Measurements from ENCODE around the gene CDHR3. TPM values are rescaled to one million over a fixed set of nuclear protein-coding genes. Genes with fewer than 3 reads are reported as not detected.

Gene CDHR3
- total RNA-seq, 1 donor from 2014 or later, result 50.8 TPM

- Mint-ChIP-seq H3K27me3 (ENCODE audit: unreplicated experiment) (peaks cover 8% of the 10 kb centered on the region), H3K4me3 (ENCODE audit: unreplicated experiment) (no peak overlapping the region), H3K9me3 (ENCODE audit: unreplicated experiment) (no peaks in the 10 kb centered on the region), H3K36me3 (ENCODE audit: unreplicated experiment) (no peaks in the 10 kb centered on the region), H3K4me1 (ENCODE audit: low read depth, unreplicated experiment) (peaks cover 21% of the 10 kb centered on the region), H3K27ac (ENCODE audit: unreplicated experiment) (no peak overlapping the region)
- no peak for DNase-seq
- TF ChIP-seq CTCF (IDR thresholded peaks at IDR 0.05; ENCODE audit: partially characterized antibody, unreplicated experiment), result no peak
Observed at GRCh38 chr7:105990727-105991453, 27.8 kb downstream of the CDHR3 start.

GRCh38 chr7:105992905-105993304, 29.8 kb downstream of the CDHR3 start:
- Mint-ChIP-seq H3K9me3 (ENCODE audit: unreplicated experiment) (no peaks in the 10 kb centered on the region), H3K4me1 (ENCODE audit: low read depth, unreplicated experiment) (peaks cover 17% of the 10 kb centered on the region), H3K27me3 (ENCODE audit: unreplicated experiment) (peaks cover 8% of the 10 kb centered on the region), H3K27ac (ENCODE audit: unreplicated experiment) (no peak overlapping the region), H3K36me3 (ENCODE audit: unreplicated experiment) (no peaks in the 10 kb centered on the region), H3K4me3 (ENCODE audit: unreplicated experiment) (no peak overlapping the region)
- no peak for DNase-seq
- no peak for TF ChIP-seq CTCF (IDR thresholded peaks at IDR 0.05; ENCODE audit: partially characterized antibody, unreplicated experiment)

GRCh38 chr7:105996860-105997737, 34.0 kb downstream of the CDHR3 start:
- Mint-ChIP-seq H3K36me3 (ENCODE audit: unreplicated experiment) (no peaks in the 10 kb centered on the region), H3K27ac (ENCODE audit: unreplicated experiment) (no peak overlapping the region), H3K4me3 (ENCODE audit: unreplicated experiment) (no peak overlapping the region), H3K27me3 (ENCODE audit: unreplicated experiment) (peaks cover 7% of the 10 kb centered on the region), H3K9me3 (ENCODE audit: unreplicated experiment) (no peaks in the 10 kb centered on the region), H3K4me1 (ENCODE audit: low read depth, unreplicated experiment) (peaks cover 11% of the 10 kb centered on the region)
- no peak for TF ChIP-seq CTCF (IDR thresholded peaks at IDR 0.05; ENCODE audit: partially characterized antibody, unreplicated experiment)
- no peak for DNase-seq

- no peaks in the 10 kb centered on the region for H3K36me3 Mint-ChIP-seq (ENCODE audit: unreplicated experiment)
- H3K9me3 Mint-ChIP-seq (ENCODE audit: unreplicated experiment), result no peaks in the 10 kb centered on the region
- DNase-seq, result no peak
- peaks cover 11% of the 10 kb centered on the region for H3K4me1 Mint-ChIP-seq (ENCODE audit: low read depth, unreplicated experiment)
- H3K27me3 Mint-ChIP-seq (ENCODE audit: unreplicated experiment), result peaks cover 4% of the 10 kb centered on the region
- H3K27ac Mint-ChIP-seq (ENCODE audit: unreplicated experiment), result no peak overlapping the region
- no peak for TF ChIP-seq CTCF (IDR thresholded peaks at IDR 0.05; ENCODE audit: partially characterized antibody, unreplicated experiment)
- H3K4me3 Mint-ChIP-seq (ENCODE audit: unreplicated experiment), result no peak overlapping the region
Observed at GRCh38 chr7:105999256-105999655, 36.2 kb downstream of the CDHR3 start.

- peaks cover 7% of the 10 kb centered on the region for H3K4me1 Mint-ChIP-seq (ENCODE audit: low read depth, unreplicated experiment)
- TF ChIP-seq CTCF (IDR thresholded peaks at IDR 0.05; ENCODE audit: partially characterized antibody, unreplicated experiment), result no peak
- H3K27ac Mint-ChIP-seq (ENCODE audit: unreplicated experiment), result no peak overlapping the region
- no peak overlapping the region for H3K4me3 Mint-ChIP-seq (ENCODE audit: unreplicated experiment)
- DNase-seq, result no peak
- H3K9me3 Mint-ChIP-seq (ENCODE audit: unreplicated experiment), result no peaks in the 10 kb centered on the region
- H3K36me3 Mint-ChIP-seq (ENCODE audit: unreplicated experiment), result peaks cover 8% of the 10 kb centered on the region
- H3K27me3 Mint-ChIP-seq (ENCODE audit: unreplicated experiment), result no peaks in the 10 kb centered on the region
Observed at GRCh38 chr7:106001196-106001595, 38.1 kb downstream of the CDHR3 start.
